Glutamatergic neuron (in vitro differentiated cells): ENCODE measurements around the gene SPATA13. TPM values are rescaled to one million over a fixed set of nuclear protein-coding genes. Genes with fewer than 3 reads are reported as not detected.
"Not testable (repeated sequence)": the region's sequence is repeated elsewhere in the genome, so short reads cannot be mapped to it uniquely, and the experiment has no call there.

Experiments used
- DNase-seq: peaks from one replicate; pipeline ENCODE4 v3.0.0; 2022
- H3K27ac Mint-ChIP-seq: one replicate; pipeline ENCODE4 v1.8.0; 2020; ENCODE audit warnings: mild to moderate bottlenecking, mixed read lengths, inconsistent platforms; ENCODE audit not compliant: unreplicated experiment
- H3K27me3 Mint-ChIP-seq: one replicate; pipeline ENCODE4 v1.8.0; 2020; ENCODE audit warnings: mild to moderate bottlenecking, moderate library complexity, mixed read lengths, inconsistent platforms; ENCODE audit not compliant: unreplicated experiment
- H3K36me3 Mint-ChIP-seq: one replicate; pipeline ENCODE4 v1.8.0; 2020; ENCODE audit warnings: mild to moderate bottlenecking, mixed read lengths, inconsistent platforms; ENCODE audit not compliant: unreplicated experiment
- H3K4me1 Mint-ChIP-seq: one replicate; pipeline ENCODE4 v1.8.0; 2020; ENCODE audit warnings: mild to moderate bottlenecking, low read depth, mixed read lengths, inconsistent platforms; ENCODE audit not compliant: unreplicated experiment
- H3K4me3 Mint-ChIP-seq: one replicate; pipeline ENCODE4 v1.8.0; 2020; ENCODE audit warnings: mild to moderate bottlenecking, mixed read lengths, inconsistent platforms; ENCODE audit not compliant: unreplicated experiment
- H3K9me3 Mint-ChIP-seq: one replicate; pipeline ENCODE4 v1.8.0; 2020; ENCODE audit warnings: mild to moderate bottlenecking, moderate library complexity, mixed read lengths, inconsistent platforms; ENCODE audit not compliant: unreplicated experiment
- total RNA-seq: library from RNA; stranded (reverse); fragmentation: NEBNext Ultra II Directional; extraction: Animal tissue kit (Norgen Biotek cat#: 25700); gene quantifications from one replicate; pipeline ENCODE4 v1.2.1, GENCODE V29; 2021; ENCODE audit not compliant: unreplicated experiment
- TF ChIP-seq, protein P1 (sequence below): fragments of 200-600 bp; sonication (generic); IDR thresholded peaks from one replicate; pipeline ENCODE4 v1.5.0; 2021; ENCODE audit not compliant: partially characterized antibody, unreplicated experiment

The SPATA13 gene
- total RNA-seq, 1 donor from 2014 or later = 7.4 TPM

DNA sequence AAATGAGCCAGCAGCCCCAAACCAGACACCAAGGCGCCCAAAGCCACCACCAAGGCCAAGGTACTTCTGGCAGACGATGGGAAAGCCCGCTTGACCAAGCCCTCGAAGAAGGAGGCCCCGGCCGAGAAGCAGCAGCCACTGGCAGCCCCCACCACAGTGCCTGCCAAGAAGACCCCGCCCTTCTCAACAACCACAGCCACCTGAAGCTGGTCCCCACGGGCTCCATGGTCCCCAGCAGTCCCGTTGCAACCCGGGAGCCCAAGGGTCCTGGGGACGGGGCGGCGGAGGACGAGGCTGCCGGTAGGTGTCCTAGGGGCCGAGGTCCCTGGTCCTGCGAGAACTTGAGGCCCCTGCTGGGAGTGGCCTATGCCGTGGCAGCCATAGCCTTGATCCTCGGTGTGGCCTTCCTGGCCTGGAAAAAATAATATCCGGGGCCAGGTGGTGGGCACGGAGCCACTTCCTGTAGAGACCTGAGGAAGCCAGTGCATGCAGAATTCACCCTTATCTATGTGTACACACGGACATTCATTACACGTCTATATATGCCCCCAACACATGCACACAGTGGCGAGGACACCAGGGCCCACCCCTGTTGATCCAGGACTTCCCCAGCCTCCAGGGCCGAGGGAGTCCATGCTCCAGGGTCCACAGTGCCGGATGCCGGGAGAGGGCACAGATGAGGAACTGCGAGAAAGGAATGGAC is 162.7 kb downstream of the SPATA13 start:
- DNase-seq = no peak
- H3K9me3 Mint-ChIP-seq = no peaks in the 10 kb centered on the region
- no peaks in the 10 kb centered on the region for H3K36me3 Mint-ChIP-seq
- no peaks in the 10 kb centered on the region for H3K27me3 Mint-ChIP-seq
- H3K4me1 Mint-ChIP-seq = no peaks in the 10 kb centered on the region
- H3K4me3 Mint-ChIP-seq = no peak overlapping the region
- TF ChIP-seq, protein P1, sequence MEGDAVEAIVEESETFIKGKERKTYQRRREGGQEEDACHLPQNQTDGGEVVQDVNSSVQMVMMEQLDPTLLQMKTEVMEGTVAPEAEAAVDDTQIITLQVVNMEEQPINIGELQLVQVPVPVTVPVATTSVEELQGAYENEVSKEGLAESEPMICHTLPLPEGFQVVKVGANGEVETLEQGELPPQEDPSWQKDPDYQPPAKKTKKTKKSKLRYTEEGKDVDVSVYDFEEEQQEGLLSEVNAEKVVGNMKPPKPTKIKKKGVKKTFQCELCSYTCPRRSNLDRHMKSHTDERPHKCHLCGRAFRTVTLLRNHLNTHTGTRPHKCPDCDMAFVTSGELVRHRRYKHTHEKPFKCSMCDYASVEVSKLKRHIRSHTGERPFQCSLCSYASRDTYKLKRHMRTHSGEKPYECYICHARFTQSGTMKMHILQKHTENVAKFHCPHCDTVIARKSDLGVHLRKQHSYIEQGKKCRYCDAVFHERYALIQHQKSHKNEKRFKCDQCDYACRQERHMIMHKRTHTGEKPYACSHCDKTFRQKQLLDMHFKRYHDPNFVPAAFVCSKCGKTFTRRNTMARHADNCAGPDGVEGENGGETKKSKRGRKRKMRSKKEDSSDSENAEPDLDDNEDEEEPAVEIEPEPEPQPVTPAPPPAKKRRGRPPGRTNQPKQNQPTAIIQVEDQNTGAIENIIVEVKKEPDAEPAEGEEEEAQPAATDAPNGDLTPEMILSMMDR = no peak
- H3K27ac Mint-ChIP-seq = no peak overlapping the region

DNA sequence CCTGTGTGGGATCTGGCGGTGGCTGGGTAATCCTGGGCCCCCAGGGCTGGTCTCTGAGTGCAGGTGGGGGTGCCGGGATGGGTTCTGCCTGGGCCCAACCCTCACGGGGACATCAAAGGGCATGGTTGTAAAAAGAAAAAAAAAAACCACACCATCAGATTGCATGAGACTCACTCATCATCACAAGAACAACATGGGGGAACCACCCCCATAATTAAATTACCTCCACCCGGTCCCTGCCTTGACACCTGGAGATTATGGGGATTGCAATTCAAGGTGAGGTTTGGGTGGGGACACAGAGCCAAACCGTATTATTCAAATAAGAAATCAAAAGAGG is 163.2 kb downstream of the SPATA13 start:
- Mint-ChIP-seq H3K27me3 (no peaks in the 10 kb centered on the region), H3K9me3 (no peaks in the 10 kb centered on the region), H3K4me3 (no peak overlapping the region), H3K4me1 (no peaks in the 10 kb centered on the region), H3K27ac (no peak overlapping the region), H3K36me3 (no peaks in the 10 kb centered on the region)
- TF ChIP-seq, protein P1 = no peak
- DNase-seq = no peak

DNA sequence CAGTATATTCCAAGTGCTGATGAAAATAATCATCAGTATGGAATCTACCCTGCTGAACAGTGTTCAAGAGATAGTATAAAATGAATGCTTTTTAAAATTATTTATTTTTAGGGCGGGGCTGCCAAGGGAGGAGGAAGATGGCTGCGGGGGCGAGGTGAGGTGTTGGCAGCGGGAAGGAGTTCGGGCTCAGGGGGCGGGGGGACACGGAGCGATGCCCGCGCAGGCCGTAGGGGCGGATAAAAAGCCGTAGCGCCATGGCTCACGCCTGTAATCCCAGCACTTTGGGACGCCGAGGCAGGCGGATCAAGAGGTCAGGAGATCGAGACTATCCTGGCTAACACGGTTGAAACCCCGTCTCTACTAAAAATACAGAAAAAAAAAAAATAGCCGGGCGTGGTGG is 167.1 kb downstream of the SPATA13 start:
- H3K4me3 Mint-ChIP-seq, H3K9me3 Mint-ChIP-seq: not testable (repeated sequence)

DNA sequence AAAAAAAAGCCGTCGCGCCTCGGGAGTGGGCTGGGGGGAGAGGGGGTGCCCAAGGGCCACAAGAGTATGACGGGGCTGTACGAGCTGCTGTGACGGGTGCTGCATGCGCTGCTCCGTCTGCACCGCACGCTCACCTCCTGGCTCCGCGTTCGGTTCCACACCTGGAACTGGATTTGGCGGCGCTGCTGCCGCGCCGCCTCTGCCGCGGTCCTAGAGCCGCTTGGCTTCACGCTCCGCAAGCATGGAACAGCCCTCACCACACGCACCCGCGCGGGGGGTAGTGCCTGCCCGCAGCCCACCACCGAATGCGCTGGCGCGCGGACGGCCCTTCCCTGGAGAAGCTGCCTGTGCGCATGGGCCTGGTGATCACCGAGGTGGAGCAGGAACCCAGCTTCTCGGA is 167.6 kb downstream of the SPATA13 start:
- no peak for DNase-seq
- Mint-ChIP-seq H3K27me3 (no peaks in the 10 kb centered on the region), H3K9me3 (no peaks in the 10 kb centered on the region), H3K36me3 (no peaks in the 10 kb centered on the region), H3K27ac (no peak overlapping the region), H3K4me3 (no peak overlapping the region), H3K4me1 (no peaks in the 10 kb centered on the region)
- TF ChIP-seq, protein P1 = no peak

More for the DNA sequence above, 167.1 kb downstream of the SPATA13 start:
- not testable (repeated sequence) for H3K27me3 Mint-ChIP-seq, H3K36me3 Mint-ChIP-seq, H3K27ac Mint-ChIP-seq, DNase-seq, H3K4me1 Mint-ChIP-seq

DNA sequence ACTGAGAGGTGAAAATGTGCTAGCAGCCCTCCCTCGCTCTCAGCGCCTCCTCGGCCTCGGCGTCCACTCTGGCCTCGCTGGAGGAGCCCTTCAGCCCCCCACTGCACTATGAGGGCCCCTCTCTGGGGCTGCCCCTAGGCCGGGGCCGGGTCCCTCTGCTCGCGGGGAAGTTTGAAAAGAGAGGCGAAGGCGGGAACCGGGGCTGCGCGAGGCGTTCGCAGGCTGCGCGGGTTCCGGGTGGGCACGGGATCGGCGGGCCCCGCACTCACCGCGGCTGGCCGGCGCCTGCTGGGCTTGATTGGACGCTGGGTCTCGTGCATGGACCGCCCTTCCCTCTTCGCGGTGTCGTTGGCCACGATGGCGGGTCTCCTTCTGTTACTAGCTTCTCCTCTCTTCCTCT is 178.2 kb downstream of the SPATA13 start:
- H3K9me3 Mint-ChIP-seq = peaks cover 4% of the 10 kb centered on the region
- H3K4me1 Mint-ChIP-seq = no peaks in the 10 kb centered on the region
- peaks cover 4% of the 10 kb centered on the region for H3K27me3 Mint-ChIP-seq
- no peak overlapping the region for H3K27ac Mint-ChIP-seq
- H3K36me3 Mint-ChIP-seq = no peaks in the 10 kb centered on the region
- no peak overlapping the region for H3K4me3 Mint-ChIP-seq
- no peak for DNase-seq
- TF ChIP-seq, protein P1 = no peak
